GM19468 (cell line): ENCODE results near the gene SUPT20H.

Experiments used
- ATAC-seq: cut with Tn5 transposase; IDR thresholded peaks from one replicate; pipeline ENCODE4 v1.9.1; 2021; ENCODE audit warnings: mild to moderate bottlenecking, moderate library complexity, moderate number of reproducible peaks; ENCODE audit not compliant: unreplicated experiment; ENCODE audit errors: extremely low read depth

Gene SUPT20H

GRCh38 chr13:37058910-37059847 lies at the start of gene SUPT20H:
Gene SUPT20H, minus strand, starts transcription at chr13:37059688. Its CDS starts 8,198 bp downstream, at chr13:37051490.
- ATAC-seq = peak; percentile 91

GRCh38 chr13:37109051-37109678 lies 49.7 kb upstream of the SUPT20H start:
- ATAC-seq = no peak

GRCh38 chr13:37107868-37108267 lies 48.4 kb upstream of the SUPT20H start:
- no peak for ATAC-seq

- no peak for ATAC-seq
These were observed 48.0 kb upstream of the SUPT20H start for GRCh38 chr13:37107456-37107855.

GRCh38 chr13:37106642-37107041 lies 47.2 kb upstream of the SUPT20H start:
- no peak for ATAC-seq

- ATAC-seq = no peak
These were observed 45.8 kb upstream of the SUPT20H start, which contains the start of gene CSNK1A1L for GRCh38 chr13:37105251-37105714. Gene CSNK1A1L, minus strand, starts transcription at chr13:37105664. Its CDS starts 408 bp downstream, at chr13:37105256.

GRCh38 chr13:37102896-37103295 lies 43.4 kb upstream of the SUPT20H start:
- no peak for ATAC-seq

- no peak for ATAC-seq
These were observed 41.7 kb upstream of the SUPT20H start for GRCh38 chr13:37101201-37101600.

- no peak for ATAC-seq
These were observed 41.2 kb upstream of the SUPT20H start for GRCh38 chr13:37100731-37101130.

- ATAC-seq = no peak
These were observed 37.6 kb upstream of the SUPT20H start for GRCh38 chr13:37097076-37097475.

GRCh38 chr13:37094840-37095239 lies 35.4 kb upstream of the SUPT20H start:
- no peak for ATAC-seq

- no peak for ATAC-seq
These were observed 34.6 kb upstream of the SUPT20H start for GRCh38 chr13:37094099-37094498.

- no peak for ATAC-seq
These were observed 32.3 kb upstream of the SUPT20H start for GRCh38 chr13:37091835-37092234.

- no peak for ATAC-seq
These were observed 31.4 kb upstream of the SUPT20H start for GRCh38 chr13:37090912-37091311.

GRCh38 chr13:37089495-37089894 lies 30.0 kb upstream of the SUPT20H start:
- no peak for ATAC-seq

- no peak for ATAC-seq
These were observed 28.0 kb upstream of the SUPT20H start for GRCh38 chr13:37087486-37087885.

GRCh38 chr13:37085606-37086005 lies 26.1 kb upstream of the SUPT20H start:
- ATAC-seq = no peak

GRCh38 chr13:37076818-37077217 lies 17.3 kb upstream of the SUPT20H start:
- ATAC-seq = no peak

GRCh38 chr13:37075164-37075563 lies 15.7 kb upstream of the SUPT20H start:
- no peak for ATAC-seq

GRCh38 chr13:37074703-37075102 lies 15.2 kb upstream of the SUPT20H start:
- ATAC-seq = no peak

- ATAC-seq = no peak
These were observed 12.5 kb upstream of the SUPT20H start for GRCh38 chr13:37072024-37072423.
